GM18951 (cell line): Measurements from ENCODE around the gene IL17RA.

Experiments
- POLR2A ChIP-seq: IDR thresholded peaks from 4 replicates; pipeline ENCODE4 v1.6.1; 2011; ENCODE audit warnings: mild to moderate bottlenecking; ENCODE audit not compliant: insufficient read length, insufficient read depth; ENCODE audit errors: extremely low read depth
- in situ Hi-C: fragments of 300-500 bp; cut with MboI; formaldehyde crosslinking; loops from one replicate; pipeline ENCODE4 v1.12.0; 2022; ENCODE audit warnings: low sequenced_read_pairs, mixed read lengths, inconsistent platforms; ENCODE audit not compliant: unreplicated experiment

IL17RA gene

GRCh38 chr22:17064498-17065100 lies 20.2 kb upstream of the IL17RA start:
- in situ Hi-C loops: no loop called here

GRCh38 chr22:17065433-17065832 lies 19.4 kb upstream of the IL17RA start:
- TF ChIP-seq POLR2A: no peak
- in situ Hi-C loops: no loop called here

More at GRCh38 chr22:17064498-17065100, 20.2 kb upstream of the IL17RA start:
- no peak for TF ChIP-seq POLR2A

GRCh38 chr22:17072877-17073276 lies 11.9 kb upstream of the IL17RA start:
- no peak for TF ChIP-seq POLR2A
- in situ Hi-C loops: loop anchor here (10.0 kb wide), 1 partner anchor 102 kb away; no protein-coding TSS in a partner anchor

- in situ Hi-C loops: loop anchor here (10.0 kb wide), 1 partner anchor 100 kb away; no protein-coding TSS in a partner anchor
- TF ChIP-seq POLR2A: no peak
These were observed 10.2 kb upstream of the IL17RA start for GRCh38 chr22:17074648-17075002.

- in situ Hi-C loops: loop anchor here (10.0 kb wide), 1 partner anchor 98 kb away; no protein-coding TSS in a partner anchor
- TF ChIP-seq POLR2A: no peak
These were observed 7.5 kb upstream of the IL17RA start for GRCh38 chr22:17077255-17077654.

DNA sequence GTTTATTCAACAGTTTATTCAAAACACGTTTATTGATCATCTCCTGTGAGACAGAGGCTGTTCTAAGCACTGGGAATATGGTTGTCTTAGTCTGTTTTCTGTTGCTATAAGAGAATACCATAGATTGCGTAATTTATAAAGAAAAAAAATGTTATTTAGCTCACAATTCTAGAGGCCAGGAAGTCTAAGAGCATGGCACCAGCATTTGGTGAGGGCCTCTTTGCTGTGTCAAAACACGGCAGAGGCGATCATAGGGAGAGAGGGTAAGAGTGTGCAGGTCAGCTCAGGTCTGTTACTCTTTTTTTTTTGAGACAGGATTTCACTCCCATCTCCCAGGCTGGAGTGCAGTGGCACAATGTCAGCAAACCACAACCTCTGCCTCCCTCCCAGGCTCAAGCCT lies 5.2 kb upstream of the IL17RA start:
- in situ Hi-C loops: loop anchor here (10.0 kb wide), 1 partner anchor 95 kb away; no protein-coding TSS in a partner anchor
- TF ChIP-seq POLR2A: no peak

- in situ Hi-C loops: no loop called here
- no peak for TF ChIP-seq POLR2A
These were observed 1.5 kb upstream of the IL17RA start for GRCh38 chr22:17083255-17083654.

GRCh38 chr22:17083811-17084441 lies 874 bp upstream of the IL17RA start:
- no peak for TF ChIP-seq POLR2A
- in situ Hi-C loops: no loop called here

- in situ Hi-C loops: no loop called here
- no peak for TF ChIP-seq POLR2A
These were observed 729 bp downstream of the IL17RA start for GRCh38 chr22:17085277-17086181.

GRCh38 chr22:17086296-17086695 lies 1.5 kb downstream of the IL17RA start:
- in situ Hi-C loops: no loop called here
- TF ChIP-seq POLR2A: no peak

- in situ Hi-C loops: no loop called here
- TF ChIP-seq POLR2A: no peak
These were observed 2.1 kb downstream of the IL17RA start for GRCh38 chr22:17086788-17087497.

- in situ Hi-C loops: no loop called here
- TF ChIP-seq POLR2A: no peak
These were observed 2.8 kb downstream of the IL17RA start for GRCh38 chr22:17087498-17088131.
